Rectal smooth muscle tissue (tissue), 1 donor: Measurements from ENCODE around the gene VN1R4.
"Not testable (repeated sequence)": the region's sequence is repeated elsewhere in the genome, so short reads cannot be mapped to it uniquely, and the experiment has no call there.

Experiments used
- H3K27ac ChIP-seq: one replicate; pipeline ENCODE4 v1.7.0; 2013; ENCODE audit warnings: low read depth, low read length, inconsistent platforms
- H3K27me3 ChIP-seq: one replicate; pipeline ENCODE4 v1.7.0; 2013; ENCODE audit warnings: low read length; ENCODE audit not compliant: control insufficient read depth, insufficient read depth
- H3K36me3 ChIP-seq: one replicate; pipeline ENCODE4 v1.7.0; 2013; ENCODE audit warnings: low read length; ENCODE audit not compliant: control insufficient read depth, insufficient read depth
- H3K4me1 ChIP-seq: one replicate; pipeline ENCODE4 v1.7.0; 2013; ENCODE audit warnings: low read length; ENCODE audit not compliant: control insufficient read depth, insufficient read depth
- H3K4me3 ChIP-seq: one replicate; pipeline ENCODE4 v1.7.0; 2013; ENCODE audit warnings: low read length
- H3K9ac ChIP-seq: one replicate; pipeline ENCODE4 v1.7.0; 2013; ENCODE audit warnings: low read length

The VN1R4 gene

DNA sequence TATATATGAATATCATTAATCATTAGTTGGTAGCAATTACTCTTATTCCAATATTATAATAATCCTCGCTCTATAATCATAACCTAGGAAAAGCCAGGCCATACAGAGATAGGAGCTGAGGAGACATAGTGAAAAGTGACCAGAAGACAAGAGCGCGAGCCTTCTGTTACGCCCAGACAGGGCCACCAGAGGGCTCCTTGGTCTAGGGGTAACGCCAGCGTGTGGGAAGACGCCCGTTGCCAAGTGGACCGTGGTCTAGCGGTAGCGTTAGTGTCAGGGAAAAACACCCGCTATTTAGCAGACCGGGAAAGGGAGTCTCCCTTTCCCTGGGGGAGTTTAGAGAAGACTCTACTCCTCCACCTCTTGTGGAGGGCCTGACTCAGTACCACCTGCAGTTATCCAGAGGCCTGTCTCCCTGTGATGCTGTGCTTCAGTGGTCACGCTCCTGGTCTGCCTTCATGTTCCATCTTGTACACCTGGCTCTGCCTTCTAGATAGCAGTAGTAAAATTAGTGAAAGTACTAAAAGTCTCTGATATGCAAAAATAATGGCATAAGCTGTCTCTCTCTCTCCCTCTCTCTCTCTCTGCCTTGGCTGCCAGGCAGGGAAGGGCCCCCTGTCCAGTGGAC lies 9.7 kb downstream of the VN1R4 start, which contains the start of gene VN1R2:
Gene VN1R2 (plus strand): TSS at position 578 of the 628 bp plus-strand sequence. CDS start 84 bp downstream, outside the sequence.
- H3K27ac ChIP-seq, H3K36me3 ChIP-seq, H3K27me3 ChIP-seq, H3K4me1 ChIP-seq, H3K4me3 ChIP-seq, H3K9ac ChIP-seq: not testable (repeated sequence)

DNA sequence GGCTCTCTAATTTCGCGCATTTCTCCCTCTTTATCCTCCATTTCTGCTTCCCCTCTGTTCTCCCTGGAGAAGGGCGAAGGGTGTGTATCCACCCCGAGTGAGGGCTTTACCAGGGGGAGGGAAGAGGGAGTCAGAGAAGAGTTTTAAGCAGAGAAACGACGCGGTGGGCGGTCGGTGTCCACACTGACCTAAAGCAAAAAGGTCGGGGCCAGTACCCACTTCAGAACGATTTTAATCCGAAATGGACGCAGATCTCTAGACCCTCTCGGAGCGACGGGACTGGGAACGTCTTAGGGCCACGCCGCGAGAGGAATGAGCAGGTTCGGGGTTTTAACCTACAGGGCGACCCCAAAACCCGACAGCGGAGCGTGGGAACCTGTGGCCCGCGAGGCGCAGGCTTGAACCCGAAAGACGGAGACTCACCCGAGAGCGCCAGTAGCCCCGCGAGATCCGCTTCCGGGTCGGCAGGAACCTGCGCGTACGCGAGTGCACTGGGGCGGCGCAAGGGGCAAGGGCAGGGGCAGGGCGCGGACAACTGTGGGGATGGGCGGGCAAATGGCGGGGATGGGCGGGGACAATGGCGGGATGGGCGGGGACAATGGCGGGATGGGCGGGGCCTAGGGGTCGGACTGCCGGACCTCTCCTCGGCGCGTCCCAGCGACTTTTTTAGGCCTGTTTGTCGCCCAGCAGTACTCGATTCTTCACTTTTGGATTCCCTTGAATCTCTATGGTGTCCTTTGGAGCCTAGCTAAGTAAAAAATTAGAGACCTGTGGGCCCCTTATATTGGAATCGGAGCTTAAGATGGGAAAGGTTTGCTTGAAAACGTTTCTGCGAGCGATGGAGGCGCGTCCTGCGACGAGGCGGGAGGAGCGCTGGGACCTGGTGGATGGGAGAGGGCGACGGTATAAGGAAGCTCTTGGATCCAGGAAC lies 12.8 kb downstream of the VN1R4 start, which contains the start of gene ZNF677:
Gene ZNF677 (minus strand): TSS at position 463 of the 931 bp plus-strand sequence. CDS start 3,323 bp downstream, outside the sequence.
- Histone ChIP-seq H3K4me1 (peaks cover 5% of the 10 kb centered on the region), H3K36me3 (peaks cover 16% of the 10 kb centered on the region), H3K4me3 (peak within 1 kb of the TSS; percentile 69), H3K27ac (peak within 1 kb of the TSS; percentile 90), H3K27me3 (no peaks in the 10 kb centered on the region), H3K9ac (peak within 1 kb of the TSS; percentile 70)

DNA sequence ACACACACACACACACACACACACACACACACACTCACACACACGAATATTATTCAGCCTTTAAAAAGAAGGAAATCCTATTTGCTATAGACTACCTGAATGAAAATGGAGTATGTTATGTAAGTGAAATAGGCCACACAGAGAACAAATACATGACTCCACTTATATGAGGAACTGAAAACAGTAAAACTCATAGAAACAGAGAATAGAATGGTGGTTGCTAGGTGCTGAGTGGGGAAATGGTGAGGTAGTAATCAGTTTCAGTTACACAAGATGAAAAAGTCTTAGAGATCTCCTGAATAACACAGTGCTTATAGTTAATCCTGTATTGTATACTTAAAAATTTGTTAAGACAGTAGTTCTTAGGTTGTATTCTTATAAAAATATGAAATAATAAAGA lies 21.0 kb downstream of the VN1R4 start:
- Histone ChIP-seq H3K9ac (no peak overlapping the region), H3K27me3 (no peaks in the 10 kb centered on the region), H3K36me3 (peaks cover 21% of the 10 kb centered on the region), H3K27ac (no peak overlapping the region), H3K4me1 (no peaks in the 10 kb centered on the region), H3K4me3 (no peak overlapping the region)

DNA sequence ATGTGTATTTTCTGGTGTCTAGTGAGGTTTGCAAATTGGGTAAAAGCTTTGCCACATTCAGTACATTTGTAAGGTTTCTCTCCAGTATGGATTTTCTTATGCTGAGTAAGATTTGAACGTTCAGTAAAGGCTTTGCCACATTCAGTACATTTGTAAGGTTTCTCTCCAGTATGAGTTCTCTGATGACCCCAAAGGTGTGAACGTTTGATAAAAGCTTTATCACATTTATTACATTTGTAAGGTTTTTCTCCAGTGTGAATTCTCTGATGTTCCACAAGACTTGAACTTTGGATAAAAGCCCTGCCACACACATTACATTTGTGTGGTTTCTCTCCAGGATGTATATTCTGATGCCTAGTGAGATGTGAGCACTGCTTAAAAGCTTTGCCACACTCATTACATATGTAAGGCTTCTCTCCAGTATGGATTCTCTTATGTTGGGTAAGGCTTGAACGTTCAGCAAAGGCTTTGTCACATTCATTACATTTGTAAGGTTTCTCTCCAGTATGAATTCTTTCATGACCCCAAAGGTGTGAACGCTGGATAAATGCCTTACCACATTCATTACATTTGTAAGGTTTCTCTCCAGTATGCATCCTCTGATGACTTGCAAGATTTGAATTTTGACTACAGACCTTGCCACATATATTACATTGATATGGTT lies 30.3 kb downstream of the VN1R4 start:
- Histone ChIP-seq H3K36me3 (peaks cover 20% of the 10 kb centered on the region), H3K27ac (no peak overlapping the region), H3K4me3 (no peak overlapping the region), H3K4me1 (no peaks in the 10 kb centered on the region), H3K27me3 (no peaks in the 10 kb centered on the region), H3K9ac (no peak overlapping the region)

DNA sequence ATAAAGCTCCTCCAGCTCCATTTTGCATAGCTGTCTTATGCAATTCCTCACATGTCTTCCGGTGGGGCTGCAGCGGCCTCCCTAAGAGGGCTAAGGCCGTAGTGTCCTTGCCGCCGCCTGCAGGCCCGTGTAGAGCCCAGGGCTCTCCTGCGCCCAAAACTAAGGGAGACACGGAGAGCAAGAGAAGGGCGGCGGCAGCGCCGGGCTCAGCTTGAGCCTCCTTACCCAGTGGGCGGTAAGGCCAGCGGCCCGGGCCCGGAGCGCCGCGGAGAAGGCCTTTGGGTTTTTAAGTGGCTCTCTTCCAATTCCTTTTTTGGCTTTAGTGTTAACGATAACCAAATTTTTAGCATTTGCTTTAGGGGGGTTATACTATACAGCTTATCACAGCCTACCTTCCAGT lies 42.9 kb downstream of the VN1R4 start:
- Histone ChIP-seq H3K36me3 (no peaks in the 10 kb centered on the region), H3K27me3 (no peaks in the 10 kb centered on the region), H3K4me1 (no peaks in the 10 kb centered on the region), H3K27ac (no peak overlapping the region), H3K9ac (no peak overlapping the region), H3K4me3 (no peak overlapping the region)

DNA sequence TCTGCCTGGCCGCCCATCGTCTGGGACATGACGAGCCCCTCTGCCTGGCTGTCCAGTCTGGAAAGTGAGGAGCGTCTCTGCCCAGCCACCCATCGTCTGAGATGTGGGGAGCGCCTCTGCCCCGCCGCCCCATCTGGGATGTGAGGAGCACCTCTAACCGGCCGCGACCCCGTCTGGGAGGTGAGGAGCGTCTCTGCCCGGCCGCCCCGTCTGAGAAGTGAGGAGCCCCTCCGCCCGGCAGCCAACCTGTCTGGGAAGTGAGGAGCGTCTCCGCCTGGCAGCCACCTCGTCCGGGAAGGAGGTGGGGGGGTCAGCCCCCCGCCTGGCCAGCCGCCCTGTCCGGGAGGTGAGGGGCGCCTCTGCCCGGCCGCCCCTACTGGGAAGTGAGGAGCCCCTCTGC lies 44.8 kb downstream of the VN1R4 start:
- not testable (repeated sequence) for H3K9ac ChIP-seq, H3K27ac ChIP-seq, H3K4me1 ChIP-seq, H3K36me3 ChIP-seq, H3K27me3 ChIP-seq, H3K4me3 ChIP-seq
